Sigmoid colon (tissue), 4 donors: Measurements from ENCODE around the gene JAKMIP2.

Source experiments
- EP300 ChIP-seq, 4 donors: sonication (generic); formaldehyde crosslinking; IDR thresholded peaks; one replicate each; pipeline ENCODE4 v1.6.1; 2017; ENCODE audit warnings: antibody characterized with exemption in 4 of 4
- POLR2A ChIP-seq, 2 donors: fragments of 450-650 bp; IDR thresholded peaks; one replicate each; pipeline ENCODE4 v1.6.1; 2016; ENCODE audit warnings: antibody characterized with exemption in 2 of 2, mild to moderate bottlenecking in 2 of 2, moderate library complexity in 2 of 2
- TF ChIP-seq, protein P1 (sequence below), 4 experiments: fragments of 450-650 bp in 3 of 4; fragments of 200-600 bp in 1 of 4; IDR thresholded peaks; one replicate each; pipeline ENCODE4 v1.5.1; 2016 to 2019; ENCODE audit warnings: antibody characterized with exemption in 4 of 4, mild to moderate bottlenecking in 3 of 4, moderate library complexity in 2 of 4

DNA sequence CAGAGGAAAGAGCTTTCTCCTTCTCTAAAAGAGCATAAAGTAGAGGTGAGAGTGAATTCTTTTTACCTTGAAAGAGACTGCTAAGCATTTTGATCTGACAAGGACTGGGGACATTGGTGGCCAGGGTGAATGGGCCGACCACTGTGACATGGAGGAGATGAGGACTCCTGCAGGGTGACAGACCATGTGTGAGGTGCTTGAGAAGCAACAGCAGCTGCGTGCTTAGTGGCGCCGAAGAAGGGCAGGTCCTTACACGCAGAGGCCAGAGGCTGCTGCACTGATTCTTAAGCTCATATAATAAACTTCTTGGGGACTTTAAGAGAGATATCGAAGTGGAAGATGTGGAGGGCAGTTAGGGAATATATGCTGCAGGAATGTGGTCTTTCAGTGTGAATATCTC lies 8.7 kb upstream of the JAKMIP2 start:
- TF ChIP-seq, protein P1, sequence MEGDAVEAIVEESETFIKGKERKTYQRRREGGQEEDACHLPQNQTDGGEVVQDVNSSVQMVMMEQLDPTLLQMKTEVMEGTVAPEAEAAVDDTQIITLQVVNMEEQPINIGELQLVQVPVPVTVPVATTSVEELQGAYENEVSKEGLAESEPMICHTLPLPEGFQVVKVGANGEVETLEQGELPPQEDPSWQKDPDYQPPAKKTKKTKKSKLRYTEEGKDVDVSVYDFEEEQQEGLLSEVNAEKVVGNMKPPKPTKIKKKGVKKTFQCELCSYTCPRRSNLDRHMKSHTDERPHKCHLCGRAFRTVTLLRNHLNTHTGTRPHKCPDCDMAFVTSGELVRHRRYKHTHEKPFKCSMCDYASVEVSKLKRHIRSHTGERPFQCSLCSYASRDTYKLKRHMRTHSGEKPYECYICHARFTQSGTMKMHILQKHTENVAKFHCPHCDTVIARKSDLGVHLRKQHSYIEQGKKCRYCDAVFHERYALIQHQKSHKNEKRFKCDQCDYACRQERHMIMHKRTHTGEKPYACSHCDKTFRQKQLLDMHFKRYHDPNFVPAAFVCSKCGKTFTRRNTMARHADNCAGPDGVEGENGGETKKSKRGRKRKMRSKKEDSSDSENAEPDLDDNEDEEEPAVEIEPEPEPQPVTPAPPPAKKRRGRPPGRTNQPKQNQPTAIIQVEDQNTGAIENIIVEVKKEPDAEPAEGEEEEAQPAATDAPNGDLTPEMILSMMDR (IDR thresholded peaks at IDR 0.05): no peak
- TF ChIP-seq EP300 (IDR thresholded peaks at IDR 0.05) (no peak), POLR2A (IDR thresholded peaks at IDR 0.05) (no peak)
